Activated CD8-positive, alpha-beta memory T cell treated with anti-CD3 and anti-CD28 coated beads, Interleukin-2, amount 10 ng/mL, durations not matched to agents 7 days and 5 days (primary cell): ENCODE measurements around the gene PIGN. TPM values are rescaled to one million over a fixed set of nuclear protein-coding genes. Genes with fewer than 3 reads are reported as not detected.
A peak's percentile ranks its signal among the peaks of the same experiment; 100 is the strongest.

ENCODE experiments used
- ATAC-seq: fragments of 150-1000 bp; cut with Tn5 transposase; one replicate; pipeline ENCODE4 v1.10.0; 2021; ENCODE audit warnings: moderate library complexity
- CTCF ChIA-PET: fragments of 350-600 bp; sonication (Branson Sonifier 250); formaldehyde crosslinking; loops from one replicate; lab custom pipeline; 2021; ENCODE audit warnings: antibody characterized with exemption; lab: Charles Lee
- DNase-seq: peaks from one replicate; pipeline ENCODE4 v3.0.0-alpha.2; 2020
- H3K27ac Mint-ChIP-seq: one replicate; pipeline ENCODE4 v1.8.0; 2021; ENCODE audit warnings: mild to moderate bottlenecking, mixed read lengths
- H3K27me3 Mint-ChIP-seq: one replicate; pipeline ENCODE4 v1.8.0; 2021; ENCODE audit warnings: mixed read lengths
- H3K36me3 Mint-ChIP-seq: one replicate; pipeline ENCODE4 v1.8.0; 2021; ENCODE audit warnings: mild to moderate bottlenecking, mixed read lengths
- H3K4me1 Mint-ChIP-seq: one replicate; pipeline ENCODE4 v1.8.0; 2021; ENCODE audit warnings: mixed read lengths
- H3K4me3 Mint-ChIP-seq: one replicate; pipeline ENCODE4 v1.8.0; 2021; ENCODE audit warnings: mild to moderate bottlenecking, moderate library complexity, mixed read lengths
- H3K9me3 Mint-ChIP-seq: one replicate; pipeline ENCODE4 v1.8.0; 2022; ENCODE audit warnings: low read depth, mixed read lengths
- total RNA-seq, 2 experiments: library from RNA; stranded (reverse); gene quantifications; one replicate each; pipeline ENCODE4 v1.2.3, GENCODE V29; 2021

PIGN gene
- total RNA-seq, 2 experiments from 2014 or later, result 27.8 to 32.1 TPM

DNA sequence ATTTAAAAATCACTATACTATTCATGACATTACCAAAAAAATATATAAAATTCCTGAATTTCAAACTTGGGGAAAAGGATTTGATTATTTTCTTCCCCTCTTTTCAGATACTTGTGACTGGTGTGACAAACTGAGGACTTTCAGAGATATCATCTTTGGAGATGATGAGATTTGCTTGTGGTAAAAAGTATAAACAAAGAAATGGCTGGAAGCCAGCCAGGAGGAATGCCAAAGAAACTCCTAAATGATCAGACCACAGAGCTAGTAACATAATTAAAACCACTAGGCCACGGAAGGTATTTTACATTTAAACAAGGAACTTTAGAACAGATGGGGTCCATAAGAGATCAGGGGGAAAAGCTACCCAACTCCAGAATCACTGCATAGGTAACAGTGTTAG lies 58.7 kb downstream of the PIGN start:
- CTCF ChIA-PET, result interaction anchor here (1.2 to 1.4 kb wide), 4 partner anchors 8 to 549 kb away, joined by 3 to 4 read pairs (median 3); no protein-coding TSS in a partner anchor
- Mint-ChIP-seq H3K4me3 (no peak overlapping the region), H3K9me3 (no peaks in the 10 kb centered on the region), H3K27me3 (no peaks in the 10 kb centered on the region), H3K36me3 (no peaks in the 10 kb centered on the region), H3K4me1 (peaks cover 7% of the 10 kb centered on the region), H3K27ac (no peak overlapping the region)
- DNase-seq (no peak), ATAC-seq (no peak)

- H3K27me3 Mint-ChIP-seq, result no peaks in the 10 kb centered on the region
- no peak overlapping the region for H3K4me3 Mint-ChIP-seq
- peaks cover 7% of the 10 kb centered on the region for H3K4me1 Mint-ChIP-seq
- H3K9me3 Mint-ChIP-seq, result no peaks in the 10 kb centered on the region
- H3K27ac Mint-ChIP-seq, result no peak overlapping the region
- DNase-seq (no peak), ATAC-seq (no peak)
- CTCF ChIA-PET, result interaction anchor here (0.8 to 1.4 kb wide), 2 partner anchors 12 to 547 kb away, joined by 3 read pairs; no protein-coding TSS in a partner anchor
- peaks cover 2% of the 10 kb centered on the region for H3K36me3 Mint-ChIP-seq
Measured at GRCh38 chr18:62126737-62127136, 60.1 kb downstream of the PIGN start.

GRCh38 chr18:62125702-62126101 lies 61.2 kb downstream of the PIGN start:
- no peaks in the 10 kb centered on the region for H3K27me3 Mint-ChIP-seq
- DNase-seq (no peak), ATAC-seq (no peak)
- peaks cover 7% of the 10 kb centered on the region for H3K4me1 Mint-ChIP-seq
- H3K27ac Mint-ChIP-seq, result no peak overlapping the region
- peaks cover 2% of the 10 kb centered on the region for H3K36me3 Mint-ChIP-seq
- no peak overlapping the region for H3K4me3 Mint-ChIP-seq
- CTCF ChIA-PET, result no interaction called here
- no peaks in the 10 kb centered on the region for H3K9me3 Mint-ChIP-seq

- Mint-ChIP-seq H3K27ac (no peak overlapping the region), H3K27me3 (no peaks in the 10 kb centered on the region), H3K4me3 (no peak overlapping the region), H3K4me1 (peaks cover 7% of the 10 kb centered on the region), H3K9me3 (no peaks in the 10 kb centered on the region), H3K36me3 (peaks cover 2% of the 10 kb centered on the region)
- DNase-seq (no peak), ATAC-seq (no peak)
- CTCF ChIA-PET, result interaction anchor here (1.6 kb wide), 1 partner anchor 9 kb away, joined by 10 read pairs; no protein-coding TSS in a partner anchor
Measured at GRCh38 chr18:62122330-62122729, 64.5 kb downstream of the PIGN start.

- no peak overlapping the region for H3K4me3 Mint-ChIP-seq
Measured at GRCh38 chr18:62119884-62120283, 67.0 kb downstream of the PIGN start.

DNA sequence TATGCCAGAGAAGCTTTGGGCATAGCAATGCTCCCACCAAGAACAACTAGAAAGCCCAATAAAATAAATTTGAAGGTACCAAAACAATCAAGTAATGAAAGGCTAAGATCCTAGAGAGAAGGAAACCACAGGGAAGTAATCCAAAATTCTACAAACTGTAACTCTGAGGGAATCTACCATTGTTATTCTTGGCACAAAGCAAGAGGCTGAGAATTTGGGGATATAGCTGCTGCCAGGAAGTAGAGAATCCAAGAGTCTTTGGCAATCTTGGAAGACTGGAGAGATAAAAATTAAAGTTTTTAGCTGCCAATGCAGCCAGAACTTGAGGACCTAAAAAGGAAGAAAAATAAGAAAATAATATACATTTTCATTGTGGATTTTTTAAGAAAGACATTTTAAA lies 68.5 kb downstream of the PIGN start:
- no peaks in the 10 kb centered on the region for H3K27me3 Mint-ChIP-seq
- CTCF ChIA-PET, result interaction anchor here (1.1 kb wide), 1 partner anchor 13 kb away, joined by 3 read pairs; no protein-coding TSS in a partner anchor
- DNase-seq, result no peak
- no peak overlapping the region for H3K27ac Mint-ChIP-seq
- H3K4me1 Mint-ChIP-seq, result no peaks in the 10 kb centered on the region
- no peaks in the 10 kb centered on the region for H3K9me3 Mint-ChIP-seq
- H3K4me3 Mint-ChIP-seq, result no peak overlapping the region
- no peak for ATAC-seq
- peaks cover 2% of the 10 kb centered on the region for H3K36me3 Mint-ChIP-seq

More at GRCh38 chr18:62119884-62120283, 67.0 kb downstream of the PIGN start:
- ATAC-seq (no peak), DNase-seq (no peak)
- Mint-ChIP-seq H3K4me1 (no peaks in the 10 kb centered on the region), H3K27ac (no peak overlapping the region), H3K9me3 (no peaks in the 10 kb centered on the region), H3K36me3 (peaks cover 2% of the 10 kb centered on the region), H3K27me3 (no peaks in the 10 kb centered on the region)
- CTCF ChIA-PET, result interaction anchor here (1.0 kb wide), 1 partner anchor 9 kb away, joined by 3 read pairs; no protein-coding TSS in a partner anchor

DNA sequence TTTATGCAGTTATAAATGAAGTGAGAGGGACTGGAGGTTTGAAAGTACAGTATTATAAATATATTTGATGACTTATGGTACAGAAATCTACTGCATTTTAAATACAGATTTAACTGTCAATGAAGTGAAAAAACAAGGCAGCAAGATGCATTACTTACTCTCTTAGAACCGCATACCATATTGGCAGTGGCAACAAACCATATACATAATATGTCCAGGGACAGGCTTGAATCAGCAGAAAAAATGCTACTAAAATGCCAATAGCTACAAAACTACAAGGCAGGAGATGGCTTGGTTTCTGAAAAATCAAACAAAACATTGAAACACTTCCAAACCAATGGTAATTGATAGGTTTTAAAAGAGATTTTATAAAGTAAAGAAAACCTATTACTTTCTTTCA lies 77.2 kb downstream of the PIGN start:
- no peaks in the 10 kb centered on the region for H3K9me3 Mint-ChIP-seq
- CTCF ChIA-PET, result no interaction called here
- peaks cover 2% of the 10 kb centered on the region for H3K36me3 Mint-ChIP-seq
- H3K4me3 Mint-ChIP-seq, result no peak overlapping the region
- H3K27me3 Mint-ChIP-seq, result no peaks in the 10 kb centered on the region
- ATAC-seq, result no peak
- DNase-seq, result no peak
- H3K27ac Mint-ChIP-seq, result no peak overlapping the region
- H3K4me1 Mint-ChIP-seq, result no peaks in the 10 kb centered on the region

GRCh38 chr18:62107881-62108280 lies 79.0 kb downstream of the PIGN start:
- Mint-ChIP-seq H3K4me3 (no peak overlapping the region), H3K4me1 (no peaks in the 10 kb centered on the region), H3K36me3 (peaks cover 5% of the 10 kb centered on the region), H3K27me3 (no peaks in the 10 kb centered on the region), H3K9me3 (no peaks in the 10 kb centered on the region), H3K27ac (no peak overlapping the region)
- DNase-seq (no peak), ATAC-seq (no peak)
- CTCF ChIA-PET, result no interaction called here

DNA sequence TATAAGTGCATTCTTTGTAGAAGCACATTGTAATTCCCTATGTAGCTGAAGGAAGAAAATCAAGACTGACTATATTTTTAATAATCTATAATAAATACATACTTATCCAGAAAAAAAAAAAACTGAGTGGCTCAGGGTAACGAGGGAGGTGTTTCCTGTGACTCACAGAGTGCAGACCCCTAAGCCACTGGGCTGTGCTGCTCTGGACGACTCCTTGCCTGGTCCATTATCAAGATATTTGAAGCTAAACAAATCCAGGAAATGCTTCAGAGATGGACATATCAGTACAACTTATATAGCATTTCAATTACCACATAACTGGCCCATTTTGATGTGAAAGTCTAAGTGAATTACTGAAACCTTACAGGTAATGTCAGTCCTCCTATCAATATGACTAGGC lies 80.6 kb downstream of the PIGN start:
- Mint-ChIP-seq H3K9me3 (no peaks in the 10 kb centered on the region), H3K4me1 (peaks cover 4% of the 10 kb centered on the region), H3K36me3 (peaks cover 7% of the 10 kb centered on the region), H3K27me3 (no peaks in the 10 kb centered on the region), H3K4me3 (no peak overlapping the region), H3K27ac (no peak overlapping the region)
- ATAC-seq, result no peak
- DNase-seq, result no peak
- CTCF ChIA-PET, result no interaction called here

GRCh38 chr18:62105376-62105775 lies 81.5 kb downstream of the PIGN start:
- H3K27me3 Mint-ChIP-seq, result no peaks in the 10 kb centered on the region
- peaks cover 12% of the 10 kb centered on the region for H3K36me3 Mint-ChIP-seq
- H3K4me1 Mint-ChIP-seq, result peaks cover 4% of the 10 kb centered on the region
- CTCF ChIA-PET, result no interaction called here
- no peaks in the 10 kb centered on the region for H3K9me3 Mint-ChIP-seq
- DNase-seq (no peak), ATAC-seq (no peak)
- H3K4me3 Mint-ChIP-seq, result no peak overlapping the region
- H3K27ac Mint-ChIP-seq, result no peak overlapping the region

- ATAC-seq (peak; percentile 39), DNase-seq (no peak)
- Mint-ChIP-seq H3K27me3 (no peaks in the 10 kb centered on the region), H3K4me3 (no peak overlapping the region), H3K27ac (no peak overlapping the region), H3K36me3 (peaks cover 38% of the 10 kb centered on the region), H3K4me1 (peaks cover 4% of the 10 kb centered on the region), H3K9me3 (peaks cover 4% of the 10 kb centered on the region)
- CTCF ChIA-PET, result no interaction called here
Measured at GRCh38 chr18:62102221-62102620, 84.6 kb downstream of the PIGN start.

- ATAC-seq (no peak), DNase-seq (no peak)
- no peak overlapping the region for H3K27ac Mint-ChIP-seq
- no peaks in the 10 kb centered on the region for H3K27me3 Mint-ChIP-seq
- H3K36me3 Mint-ChIP-seq, result peaks cover 37% of the 10 kb centered on the region
- H3K4me3 Mint-ChIP-seq, result no peak overlapping the region
- CTCF ChIA-PET, result no interaction called here
- peaks cover 4% of the 10 kb centered on the region for H3K4me1 Mint-ChIP-seq
- H3K9me3 Mint-ChIP-seq, result peaks cover 4% of the 10 kb centered on the region
Measured at GRCh38 chr18:62101321-62101721, 85.5 kb downstream of the PIGN start.

DNA sequence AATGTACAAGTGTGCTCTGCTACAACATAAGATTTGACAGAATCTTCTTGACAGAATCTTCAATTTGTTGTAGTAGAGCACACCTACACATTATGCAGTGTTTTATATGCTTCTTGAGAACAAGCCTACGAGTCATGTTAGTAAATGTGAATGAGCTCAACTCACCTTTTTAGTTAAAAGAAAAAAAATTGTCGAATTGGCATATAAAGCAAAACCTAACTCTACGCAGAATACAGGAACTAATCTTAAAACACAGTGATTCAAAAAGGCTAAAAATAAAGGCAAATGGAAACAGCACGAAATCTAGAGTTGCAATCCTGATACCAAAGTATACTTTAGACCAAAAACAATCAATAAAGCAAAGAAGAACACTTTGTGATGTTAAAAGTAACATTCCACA lies 87.9 kb downstream of the PIGN start:
- no peak for ATAC-seq
- H3K9me3 Mint-ChIP-seq, result peaks cover 4% of the 10 kb centered on the region
- no peak overlapping the region for H3K4me3 Mint-ChIP-seq
- no peak for DNase-seq
- H3K27ac Mint-ChIP-seq, result no peak overlapping the region
- H3K4me1 Mint-ChIP-seq, result peaks cover 4% of the 10 kb centered on the region
- CTCF ChIA-PET, result interaction anchor here (0.7 kb wide), 1 partner anchor 15 kb away, joined by 3 read pairs; no protein-coding TSS in a partner anchor
- H3K27me3 Mint-ChIP-seq, result no peaks in the 10 kb centered on the region
- peaks cover 42% of the 10 kb centered on the region for H3K36me3 Mint-ChIP-seq

DNA sequence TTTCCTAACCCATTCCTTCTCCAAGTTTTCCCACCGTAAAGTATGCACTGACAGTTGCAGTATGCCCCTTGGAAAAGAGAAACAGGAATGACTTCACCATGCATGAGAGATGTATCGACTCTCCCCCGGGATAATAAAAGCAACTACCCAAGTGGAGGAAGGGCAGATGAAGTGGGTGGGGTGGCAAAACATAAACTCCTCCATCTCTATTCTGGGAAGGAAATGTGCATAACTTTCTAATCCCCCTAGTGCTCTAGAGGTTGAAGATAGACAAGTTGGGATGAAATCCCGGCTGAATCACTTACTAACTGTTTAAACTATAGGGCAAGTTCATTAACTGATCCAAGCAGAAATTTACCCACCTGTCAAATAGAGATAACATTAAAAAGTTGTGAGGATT lies 89.2 kb downstream of the PIGN start:
- CTCF ChIA-PET, result no interaction called here
- H3K9me3 Mint-ChIP-seq, result peaks cover 4% of the 10 kb centered on the region
- no peaks in the 10 kb centered on the region for H3K27me3 Mint-ChIP-seq
- ATAC-seq (no peak), DNase-seq (no peak)
- peaks cover 38% of the 10 kb centered on the region for H3K36me3 Mint-ChIP-seq
- no peak overlapping the region for H3K4me3 Mint-ChIP-seq
- H3K27ac Mint-ChIP-seq, result no peak overlapping the region
- H3K4me1 Mint-ChIP-seq, result peaks cover 4% of the 10 kb centered on the region
